H9 (cell line): Measurements from ENCODE around the gene BCAP29. TPM values are rescaled to one million over a fixed set of nuclear protein-coding genes. Genes with fewer than 3 reads are reported as not detected.

Experiments used
- DNase-seq: peaks from one replicate; pipeline ENCODE4 v3.0.0-alpha.2; 2017
- H2AFZ ChIP-seq: one replicate; pipeline ENCODE4 v1.6.1; 2013; ENCODE audit warnings: mild to moderate bottlenecking, low read length, control low read depth, moderate library complexity
- H2AK5ac ChIP-seq: 2 replicates; pipeline ENCODE4 v1.6.1; 2013; ENCODE audit warnings: low read length, control low read depth, mixed read lengths; ENCODE audit not compliant: insufficient read length
- H2BK120ac ChIP-seq: one replicate; pipeline ENCODE4 v1.6.1; 2013; ENCODE audit warnings: low read depth, mild to moderate bottlenecking, low read length, control low read depth, inconsistent platforms; ENCODE audit not compliant: poor library complexity, severe bottlenecking
- H2BK12ac ChIP-seq: 2 replicates; pipeline ENCODE4 v1.6.1; 2013; ENCODE audit warnings: low read length, control low read depth, mixed read lengths, low read depth; ENCODE audit not compliant: insufficient read length
- H2BK15ac ChIP-seq: 2 replicates; pipeline ENCODE4 v1.6.1; 2013; ENCODE audit warnings: low read depth, low read length, control low read depth
- H2BK20ac ChIP-seq: one replicate; pipeline ENCODE4 v1.6.1; 2013; ENCODE audit warnings: low read depth, mild to moderate bottlenecking, low read length, control low read depth, inconsistent platforms; ENCODE audit not compliant: poor library complexity, severe bottlenecking
- H2BK5ac ChIP-seq: 2 replicates; pipeline ENCODE4 v1.6.1; 2013; ENCODE audit warnings: low read length, control low read depth, mixed read lengths; ENCODE audit not compliant: insufficient read length
- H3K14ac ChIP-seq: 2 replicates; pipeline ENCODE4 v1.6.1; 2013; ENCODE audit warnings: low read length, control low read depth; ENCODE audit not compliant: insufficient read depth
- H3K18ac ChIP-seq: 2 replicates; pipeline ENCODE4 v1.6.1; 2013; ENCODE audit warnings: low read depth, mild to moderate bottlenecking, mixed read lengths, low read length, control low read depth; ENCODE audit not compliant: insufficient read length
- H3K23ac ChIP-seq: 2 replicates; pipeline ENCODE4 v1.6.1; 2013; ENCODE audit warnings: low read length, control low read depth, mixed read lengths, low read depth; ENCODE audit not compliant: insufficient read length
- H3K23me2 ChIP-seq: 2 replicates; pipeline ENCODE4 v1.6.1; 2013; ENCODE audit warnings: low read depth, mild to moderate bottlenecking, mixed read lengths, low read length, control low read depth; ENCODE audit not compliant: insufficient read length, poor library complexity, severe bottlenecking
- H3K27ac ChIP-seq: 2 replicates; pipeline ENCODE4 v1.5.1; 2013; ENCODE audit warnings: low read length, control low read depth, mixed read lengths, low read depth; ENCODE audit not compliant: insufficient read length
- H3K27me3 ChIP-seq: 2 replicates; pipeline ENCODE4 v1.6.1; 2013; ENCODE audit warnings: low read length, control low read depth, inconsistent platforms; ENCODE audit not compliant: insufficient read depth
- H3K4ac ChIP-seq: 2 replicates; pipeline ENCODE4 v1.6.1; 2013; ENCODE audit warnings: low read depth, mild to moderate bottlenecking, control low read depth, inconsistent platforms, low read length, moderate library complexity
- H3K4me1 ChIP-seq: 2 replicates; pipeline ENCODE4 v1.6.1; 2013; ENCODE audit warnings: low read length, control low read depth, inconsistent platforms; ENCODE audit not compliant: insufficient read depth
- H3K4me2 ChIP-seq: 2 replicates; pipeline ENCODE4 v1.6.1; 2013; ENCODE audit warnings: low read length, control low read depth, mixed read lengths; ENCODE audit not compliant: insufficient read length, insufficient read depth
- H3K56ac ChIP-seq: 2 replicates; pipeline ENCODE4 v1.6.1; 2013; ENCODE audit warnings: low read depth, mild to moderate bottlenecking, mixed read lengths, low read length, control low read depth; ENCODE audit not compliant: insufficient read length
- H3K79me1 ChIP-seq: 2 replicates; pipeline ENCODE4 v1.6.1; 2013; ENCODE audit warnings: low read depth, mild to moderate bottlenecking, moderate library complexity, low read length, control low read depth, inconsistent platforms; ENCODE audit not compliant: insufficient read depth, poor library complexity, severe bottlenecking
- H3K79me2 ChIP-seq: 2 replicates; pipeline ENCODE4 v1.6.1; 2013; ENCODE audit warnings: low read length, control low read depth, inconsistent platforms; ENCODE audit not compliant: insufficient read depth
- H3K9ac ChIP-seq: 2 replicates; pipeline ENCODE4 v1.6.1; 2013; ENCODE audit warnings: low read length, control low read depth, mixed read lengths; ENCODE audit not compliant: insufficient read length; ENCODE audit errors: extremely low read depth
- H3K9me3 ChIP-seq: one replicate; pipeline ENCODE4 v1.6.1; 2013; ENCODE audit warnings: low read depth, low read length, inconsistent platforms; ENCODE audit not compliant: control insufficient read depth
- H3T11ph ChIP-seq: one replicate; pipeline ENCODE4 v1.6.1; 2013; ENCODE audit warnings: mild to moderate bottlenecking, low read length, control low read depth, inconsistent platforms
- H4K20me1 ChIP-seq: one replicate; pipeline ENCODE4 v1.6.1; 2013; ENCODE audit not compliant: control insufficient read depth, insufficient read length, insufficient read depth
- H4K5ac ChIP-seq: 2 replicates; pipeline ENCODE4 v1.6.1; 2013; ENCODE audit warnings: low read depth, mild to moderate bottlenecking, mixed read lengths, low read length, control low read depth; ENCODE audit not compliant: insufficient read length
- H4K8ac ChIP-seq: replicated peaks from 2 replicates; pipeline ENCODE4 v1.6.1; 2013; ENCODE audit warnings: low read length, control low read depth, mixed read lengths, low read depth; ENCODE audit not compliant: insufficient read length
- H4K91ac ChIP-seq: 2 replicates; pipeline ENCODE4 v1.6.1; 2013; ENCODE audit warnings: low read depth, mild to moderate bottlenecking, moderate library complexity, mixed read lengths, low read length, control low read depth; ENCODE audit not compliant: insufficient read length
- H3K27ac Mint-ChIP-seq, 3 experiments: 2 replicates in 2 of 3; 3 replicates in 1 of 3; pipeline ENCODE4 v1.8.0; 2020 to 2021; ENCODE audit warnings: mixed read lengths in 3 of 3, mild to moderate bottlenecking in 1 of 3, moderate library complexity in 1 of 3
- H3K27me3 Mint-ChIP-seq: 2 replicates; pipeline ENCODE4 v1.8.0; 2021; ENCODE audit warnings: low read depth, mild to moderate bottlenecking, moderate library complexity, mixed read lengths
- H3K36me3 Mint-ChIP-seq, 3 experiments: 2 replicates in 2 of 3; 3 replicates in 1 of 3; pipeline ENCODE4 v1.8.0; 2020 to 2021; ENCODE audit warnings: low read depth in 3 of 3, mixed read lengths in 3 of 3; ENCODE audit not compliant: insufficient read depth in 1 of 3
- H3K4me1 Mint-ChIP-seq, 2 experiments: 2 replicates each; pipeline ENCODE4 v1.8.0; 2020; ENCODE audit warnings: mixed read lengths in 2 of 2
- H3K4me3 Mint-ChIP-seq, 2 experiments: 2 replicates in 1 of 2; 3 replicates in 1 of 2; pipeline ENCODE4 v1.8.0; 2020 to 2021; ENCODE audit warnings: mild to moderate bottlenecking in 2 of 2, mixed read lengths in 2 of 2, moderate library complexity in 1 of 2
- H3K9me3 Mint-ChIP-seq, 2 experiments: 2 replicates in 1 of 2; 3 replicates in 1 of 2; pipeline ENCODE4 v1.8.0; 2020; ENCODE audit warnings: mild to moderate bottlenecking in 2 of 2, mixed read lengths in 2 of 2, moderate library complexity in 1 of 2
- CTCF ChIP-seq: fragments of 200-600 bp; sonication (generic); conservative IDR thresholded peaks from 3 replicates; pipeline ENCODE4 v1.8.0; 2021; ENCODE audit warnings: antibody characterized with exemption, mild to moderate bottlenecking
- WGBS: extraction: QIAGEN DNeasy Blood & Tissue Kit; methylation state at CpG from one replicate; pipeline ENCODE4 v1.1.7; 2013; ENCODE audit warnings: missing lambda C conversion rate, low lambda C conversion rate, mixed read lengths; ENCODE audit not compliant: insufficient read length; ENCODE audit errors: extremely low coverage; 5-methylcytosine and 5-hydroxymethylcytosine counted together
- long read RNA-seq: library from polyadenylated mRNA; unstranded; transcript quantifications from one replicate; pipeline ENCODE4 v2.0.0, GENCODE V29; 2020
- total RNA-seq: library from RNA; stranded (reverse); gene quantifications from 2 replicates; pipeline ENCODE4 v1.2.1, GENCODE V29; 2021

The BCAP29 gene
- total RNA-seq = 30.6 and 31.3 TPM in 2 replicates
- long read RNA-seq, full-length matches to known transcripts = 101 of 135 reads
- long read RNA-seq, partial matches to known transcripts = 24 of 135 reads
- long read RNA-seq, other reads (novel, unspliced or antisense) = 10 of 135 reads

- Histone ChIP-seq H3K79me1 (no peaks in the 10 kb centered on the region), H2BK5ac (no peak within 1 kb of the TSS), H3K18ac (peak within 1 kb of the TSS; percentile 82), H4K5ac (no peak within 1 kb of the TSS), H3K27ac (no peak within 1 kb of the TSS), H3K9ac (peak within 1 kb of the TSS; percentile 84), H2AFZ (peak within 1 kb of the TSS; percentile 97), H2BK15ac (no peak within 1 kb of the TSS; the same call in 1 of the 2 replicates), H3K56ac (no peak within 1 kb of the TSS), H3K14ac (peak within 1 kb of the TSS; percentile 94), H3K23ac (no peak within 1 kb of the TSS), H3T11ph (no peak within 1 kb of the TSS), H3K4me2 (peak within 1 kb of the TSS; percentile 95), H2BK12ac (peak within 1 kb of the TSS; percentile 50), H4K8ac (no peak within 1 kb of the TSS), H3K4me1 (no peaks in the 10 kb centered on the region), H3K23me2 (peaks cover 4% of the 10 kb centered on the region), H3K9me3 (no peaks in the 10 kb centered on the region), H3K79me2 (no peaks in the 10 kb centered on the region), H3K4ac (no peak within 1 kb of the TSS), H4K20me1 (no peaks in the 10 kb centered on the region), H4K91ac (no peak within 1 kb of the TSS), H2BK120ac (no peak within 1 kb of the TSS), H3K27me3 (no peaks in the 10 kb centered on the region), H2AK5ac (no peak within 1 kb of the TSS), H2BK20ac (no peak within 1 kb of the TSS)
- Mint-ChIP-seq H3K27ac (peak within 1 kb of the TSS; percentile 94 to 97 (median 95)), H3K4me3 (peak within 1 kb of the TSS; percentile 89 to 94), H3K4me1 (no peaks in the 10 kb centered on the region), H3K27me3 (no peaks in the 10 kb centered on the region), H3K36me3 (peaks cover 1 to 12% (median 3%) of the 10 kb centered on the region in 3 experiments; a peak in 5 of 7 replicates), H3K9me3 (no peaks in the 10 kb centered on the region)
- DNase-seq = peak; percentile 72
- peak; percentile 33; the same call in 1 of the 3 replicates for TF ChIP-seq CTCF
- WGBS = no CpG with 5 or more reads among the region's 89 CpGs
These were observed at the start of gene BCAP29 for GRCh38 chr7:107579885-107580715. Gene BCAP29 (plus strand): TSS chr7:107580246. CDS start chr7:107580773, 527 bp downstream.
